Mucosa of descending colon (tissue), 3 donors: Measurements from ENCODE around the gene ADRA2C. TPM values are rescaled to one million over a fixed set of nuclear protein-coding genes. Genes with fewer than 3 reads are reported as not detected.

Experiments
- ATAC-seq: fragments of 200-7000 bp; cut with Tn5 transposase; one replicate; pipeline ENCODE4 v1.9.1; 2020; ENCODE audit warnings: mild to moderate bottlenecking, moderate library complexity
- DNase-seq, 3 donors: peaks; one replicate each; pipeline ENCODE4 v3.0.0-alpha.2; 2020
- H3K36me3 ChIP-seq: fragments of 200-600 bp; one replicate; pipeline ENCODE4 v1.8.0; 2021; ENCODE audit warnings: low read depth, mild to moderate bottlenecking
- H3K4me1 ChIP-seq: fragments of 200-600 bp; one replicate; pipeline ENCODE4 v1.8.0; 2021; ENCODE audit warnings: low read depth, mild to moderate bottlenecking
- H3K4me3 ChIP-seq: fragments of 200-600 bp; one replicate; pipeline ENCODE4 v1.8.0; 2021; ENCODE audit warnings: mild to moderate bottlenecking
- H3K9me3 ChIP-seq: fragments of 200-600 bp; one replicate; pipeline ENCODE4 v1.8.0; 2021; ENCODE audit warnings: mild to moderate bottlenecking
- intact Hi-C, 2 donors: fragments of 100-400 bp; cut with DNase I in 1 of 2; cut with micrococcal nuclease in 1 of 2; formaldehyde crosslinking; loops; one replicate each; pipeline versions ENCODE4 v1.11.0 to v1.11.1; 2022; cut with DNase I, micrococcal nuclease
- total RNA-seq, 3 donors: library from RNA; stranded (reverse); fragmentation: NEBNext Ultra II Directional in 2 of 3; extraction: Animal tissue kit (Norgen Biotek cat#: 25700) in 2 of 3; gene quantifications; one replicate each; pipeline versions ENCODE4 v1.2.1 to v1.2.4, GENCODE V29; 2021 to 2023
- TF ChIP-seq, protein P1 (sequence below): fragments of 200-600 bp; IDR thresholded peaks from one replicate; pipeline ENCODE4 v1.8.0; 2022; ENCODE audit warnings: antibody characterized with exemption, mild to moderate bottlenecking
- donor health status: DM: no; HTN: no; CAD: no; lungs with moderate emphysema.
- donor health status: DM: no; HTN: no; CAD: no.
- donor health status: DM: no; HTN: yes; CAD: no.

Gene ADRA2C
- total RNA-seq, 3 donors from 2014 or later = 0.69 to 2.3 (median 1.4) TPM

DNA sequence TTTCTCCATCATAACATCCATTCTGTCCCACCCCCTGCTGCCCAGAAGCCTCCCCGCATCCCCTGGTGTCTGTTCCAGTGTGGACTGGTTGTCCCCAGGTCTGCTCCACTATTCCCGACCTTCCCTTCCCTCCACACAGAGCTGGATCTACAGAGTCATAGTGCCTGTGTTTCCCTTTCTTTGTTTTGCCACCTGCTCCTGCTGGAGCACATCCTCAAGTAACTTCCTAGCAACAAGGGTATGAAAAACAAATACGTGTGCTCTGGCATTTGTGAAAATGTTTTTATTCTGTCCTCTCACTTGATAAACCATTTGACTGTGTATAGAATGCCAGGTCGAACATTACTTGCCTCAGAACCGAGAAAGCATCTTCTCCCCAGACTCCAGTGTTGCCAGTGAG lies 29.9 kb upstream of the ADRA2C start:
- intact Hi-C loops = no loop called here
- no peaks in the 10 kb centered on the region for H3K9me3 ChIP-seq
- TF ChIP-seq, protein P1, sequence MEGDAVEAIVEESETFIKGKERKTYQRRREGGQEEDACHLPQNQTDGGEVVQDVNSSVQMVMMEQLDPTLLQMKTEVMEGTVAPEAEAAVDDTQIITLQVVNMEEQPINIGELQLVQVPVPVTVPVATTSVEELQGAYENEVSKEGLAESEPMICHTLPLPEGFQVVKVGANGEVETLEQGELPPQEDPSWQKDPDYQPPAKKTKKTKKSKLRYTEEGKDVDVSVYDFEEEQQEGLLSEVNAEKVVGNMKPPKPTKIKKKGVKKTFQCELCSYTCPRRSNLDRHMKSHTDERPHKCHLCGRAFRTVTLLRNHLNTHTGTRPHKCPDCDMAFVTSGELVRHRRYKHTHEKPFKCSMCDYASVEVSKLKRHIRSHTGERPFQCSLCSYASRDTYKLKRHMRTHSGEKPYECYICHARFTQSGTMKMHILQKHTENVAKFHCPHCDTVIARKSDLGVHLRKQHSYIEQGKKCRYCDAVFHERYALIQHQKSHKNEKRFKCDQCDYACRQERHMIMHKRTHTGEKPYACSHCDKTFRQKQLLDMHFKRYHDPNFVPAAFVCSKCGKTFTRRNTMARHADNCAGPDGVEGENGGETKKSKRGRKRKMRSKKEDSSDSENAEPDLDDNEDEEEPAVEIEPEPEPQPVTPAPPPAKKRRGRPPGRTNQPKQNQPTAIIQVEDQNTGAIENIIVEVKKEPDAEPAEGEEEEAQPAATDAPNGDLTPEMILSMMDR = no peak
- H3K4me1 ChIP-seq = no peaks in the 10 kb centered on the region
- DNase-seq (no peak), ATAC-seq (no peak)
- no peak overlapping the region for H3K4me3 ChIP-seq
- H3K36me3 ChIP-seq = no peaks in the 10 kb centered on the region

DNA sequence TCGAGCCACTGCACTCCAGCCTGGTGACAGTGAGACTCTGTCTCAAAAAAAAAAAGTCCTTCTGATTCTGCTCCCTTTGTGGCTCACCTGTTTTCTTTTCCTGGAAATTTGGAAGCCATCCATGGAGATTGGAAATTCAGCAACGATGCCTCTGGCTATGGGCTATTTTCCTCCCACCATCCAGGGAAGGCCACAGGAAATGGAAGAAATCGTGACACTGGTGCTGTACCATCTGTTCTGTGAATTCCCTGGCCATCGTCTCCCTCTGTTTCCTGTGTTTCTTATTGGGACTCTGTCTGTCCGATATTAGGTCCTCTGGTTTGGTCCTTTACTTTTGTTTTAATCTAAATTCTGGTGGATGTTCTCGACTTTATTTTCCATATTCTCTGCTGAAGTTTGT lies 29.4 kb upstream of the ADRA2C start:
- intact Hi-C loops = no loop called here
- TF ChIP-seq, protein P1 = no peak
- DNase-seq = no peak

GRCh38 chr4:3739577-3739976 lies 26.6 kb upstream of the ADRA2C start:
- Histone ChIP-seq H3K9me3 (no peaks in the 10 kb centered on the region), H3K4me3 (no peak overlapping the region), H3K4me1 (no peaks in the 10 kb centered on the region), H3K36me3 (no peaks in the 10 kb centered on the region)
- no peak for DNase-seq
- no peak for ATAC-seq
- intact Hi-C loops = no loop called here
- TF ChIP-seq, protein P1 = no peak

More for the DNA sequence above, 29.4 kb upstream of the ADRA2C start:
- ATAC-seq = no peak
- no peaks in the 10 kb centered on the region for H3K9me3 ChIP-seq
- H3K4me3 ChIP-seq = no peak overlapping the region
- no peaks in the 10 kb centered on the region for H3K4me1 ChIP-seq
- no peaks in the 10 kb centered on the region for H3K36me3 ChIP-seq

- Histone ChIP-seq H3K9me3 (no peaks in the 10 kb centered on the region), H3K4me1 (no peaks in the 10 kb centered on the region), H3K4me3 (no peak overlapping the region), H3K36me3 (no peaks in the 10 kb centered on the region)
- DNase-seq = no peak
- ATAC-seq = no peak
- TF ChIP-seq, protein P1 = no peak
- intact Hi-C loops = no loop called here
Observed at GRCh38 chr4:3740256-3740655, 25.9 kb upstream of the ADRA2C start.

DNA sequence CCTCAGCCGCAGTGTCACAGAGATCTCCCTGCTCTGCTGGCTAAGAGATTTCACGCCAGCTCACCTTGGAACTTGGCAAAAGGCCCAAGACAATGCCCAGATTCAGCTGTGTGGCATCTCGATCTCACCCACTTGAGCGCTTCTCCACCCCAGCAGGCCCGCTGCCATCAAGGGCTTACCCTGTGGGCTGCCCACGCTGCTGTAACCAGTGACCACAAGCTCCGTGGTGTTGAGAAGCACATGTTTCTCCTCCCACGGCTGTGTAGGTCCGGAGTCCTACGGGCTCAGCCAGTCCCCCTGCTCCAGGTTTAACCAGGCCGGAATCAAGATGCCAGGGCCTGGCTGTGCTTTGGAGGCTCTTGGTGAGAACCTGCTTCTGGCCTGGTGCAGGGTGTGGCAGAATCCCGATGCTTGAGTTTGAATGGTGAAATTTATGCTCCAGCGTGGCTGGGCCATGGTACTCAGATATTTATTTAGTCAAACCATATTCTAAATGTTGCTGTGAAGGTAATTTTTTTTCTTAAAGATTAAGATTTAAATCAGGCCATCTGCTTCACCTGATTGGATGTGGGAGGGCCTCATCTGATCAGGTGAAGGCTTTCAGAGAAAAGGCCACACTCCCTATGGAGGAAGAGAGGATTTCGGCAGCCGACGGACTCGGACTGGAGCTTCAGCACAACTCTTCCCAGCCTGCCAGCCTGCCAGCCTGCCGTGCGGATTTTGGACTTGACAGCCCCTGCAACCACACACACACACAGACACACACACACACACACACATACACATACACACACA lies 24.8 kb upstream of the ADRA2C start:
- Histone ChIP-seq H3K9me3 (no peaks in the 10 kb centered on the region), H3K4me1 (no peaks in the 10 kb centered on the region), H3K36me3 (no peaks in the 10 kb centered on the region), H3K4me3 (no peak overlapping the region)
- intact Hi-C loops = no loop called here
- TF ChIP-seq, protein P1 = no peak
- DNase-seq (no peak), ATAC-seq (no peak)
